ENCODE data around the gene PXN.

The PXN gene

DNA sequence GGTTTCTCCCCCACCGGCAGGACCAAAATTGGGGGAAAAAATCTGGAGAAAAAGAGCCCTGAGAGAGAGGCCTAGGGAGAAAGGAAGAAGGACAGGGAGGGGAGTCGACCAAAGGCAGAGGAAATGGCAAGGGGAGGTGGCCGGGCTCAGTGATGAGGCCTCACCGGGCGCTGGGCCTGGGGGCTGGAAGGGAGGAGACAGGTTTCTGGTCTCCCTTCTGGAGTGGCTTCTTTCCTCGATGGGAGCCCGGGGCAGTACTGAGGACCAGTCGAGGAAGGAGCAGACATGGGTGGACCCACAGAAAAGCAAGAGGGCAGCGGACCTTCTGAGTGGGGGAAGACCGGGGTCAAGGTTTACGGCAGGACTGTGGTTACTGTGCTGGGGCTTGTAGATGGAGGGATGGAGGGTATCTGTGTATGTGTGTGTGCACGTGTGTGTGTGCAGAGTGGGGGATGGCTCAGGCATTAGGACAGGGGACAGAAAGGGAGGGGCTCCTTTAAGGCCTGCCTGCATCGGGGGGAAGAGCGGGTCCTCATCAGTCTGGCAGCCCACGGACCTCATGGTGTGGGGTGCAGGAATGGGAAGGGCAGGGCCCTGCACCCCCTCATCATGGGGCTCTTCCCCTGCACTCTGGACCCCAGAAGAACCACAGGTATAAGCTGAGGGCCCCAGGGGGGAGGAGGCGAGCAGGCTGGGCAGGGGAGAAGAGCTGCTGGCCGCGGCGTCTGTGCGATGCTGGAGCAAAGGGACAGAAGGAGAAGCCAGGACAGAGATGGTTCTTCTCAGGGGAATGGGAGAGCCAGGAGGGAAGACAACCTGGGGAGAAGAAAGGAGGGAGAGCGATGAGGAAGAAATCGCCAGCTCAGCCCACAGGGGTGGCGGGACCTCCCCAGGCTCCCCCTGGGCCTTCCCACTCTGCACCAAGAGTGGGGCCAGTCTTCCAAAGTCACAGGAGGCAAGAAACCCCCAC, 49.5 kb downstream of the PXN start:
- TF ChIP-seq SNAI2 (CRISPR knock-in tag; IDR thresholded peaks at IDR 0.05), result no peak
- ATAC-seq, result no peak; the same call in 2 of the 3 replicates

DNA sequence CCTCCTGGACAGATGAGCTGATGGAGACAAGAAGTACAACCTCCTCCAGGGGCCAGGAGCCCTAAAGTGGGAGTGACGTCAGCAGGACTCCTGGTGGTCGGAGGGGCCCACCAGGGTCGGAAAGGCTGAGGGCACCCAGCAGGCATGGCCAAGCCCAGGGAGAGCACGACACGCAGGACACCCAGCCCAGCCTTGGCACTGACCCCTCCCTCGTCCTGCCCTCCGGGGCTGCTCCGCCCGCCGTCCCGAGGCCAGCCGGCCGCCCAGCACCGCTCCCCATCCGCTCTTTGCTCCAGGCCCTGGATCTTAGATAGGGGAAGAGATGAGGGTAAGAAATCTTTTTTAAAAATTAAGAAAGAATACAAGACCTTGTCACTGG, 50.2 kb downstream of the PXN start:
- ATAC-seq, result no peak
- TF ChIP-seq ZNF565 (CRISPR knock-in tag; conservative IDR thresholded peaks at IDR 0.05; ENCODE audit: low read depth) (no peak), ZNF8 (CRISPR knock-in tag; IDR thresholded peaks at IDR 0.05) (no peak), GLIS3 (CRISPR knock-in tag; IDR thresholded peaks at IDR 0.05) (no peak), ISL1 (CRISPR knock-in tag; IDR thresholded peaks at IDR 0.05) (no peak), OSR1 (CRISPR knock-in tag; IDR thresholded peaks at IDR 0.05) (no peak), SNAI2 (CRISPR knock-in tag; IDR thresholded peaks at IDR 0.05) (no peak), ZNF70 (CRISPR knock-in tag; IDR thresholded peaks at IDR 0.05) (no peak), CSDC2 (CRISPR knock-in tag; IDR thresholded peaks at IDR 0.05) (no peak), BACH2 (CRISPR knock-in tag; IDR thresholded peaks at IDR 0.05; ENCODE audit: borderline replicate concordance) (no peak), TOX (CRISPR knock-in tag; IDR thresholded peaks at IDR 0.05; ENCODE audit: borderline replicate concordance) (no peak), ZFP3 (CRISPR knock-in tag; IDR thresholded peaks at IDR 0.05) (no peak), RARB (CRISPR knock-in tag; IDR thresholded peaks at IDR 0.05) (no peak), PATZ1 (CRISPR knock-in tag; IDR thresholded peaks at IDR 0.05; ENCODE audit: borderline replicate concordance) (no peak), ZFP30 (CRISPR knock-in tag; IDR thresholded peaks at IDR 0.05) (no peak), TCF4 (CRISPR knock-in tag; IDR thresholded peaks at IDR 0.05; ENCODE audit: borderline replicate concordance) (no peak), ARNTL (CRISPR knock-in tag; IDR thresholded peaks at IDR 0.05; ENCODE audit: borderline replicate concordance, low read depth) (no peak)
- TF ChIP-seq, protein P1, sequence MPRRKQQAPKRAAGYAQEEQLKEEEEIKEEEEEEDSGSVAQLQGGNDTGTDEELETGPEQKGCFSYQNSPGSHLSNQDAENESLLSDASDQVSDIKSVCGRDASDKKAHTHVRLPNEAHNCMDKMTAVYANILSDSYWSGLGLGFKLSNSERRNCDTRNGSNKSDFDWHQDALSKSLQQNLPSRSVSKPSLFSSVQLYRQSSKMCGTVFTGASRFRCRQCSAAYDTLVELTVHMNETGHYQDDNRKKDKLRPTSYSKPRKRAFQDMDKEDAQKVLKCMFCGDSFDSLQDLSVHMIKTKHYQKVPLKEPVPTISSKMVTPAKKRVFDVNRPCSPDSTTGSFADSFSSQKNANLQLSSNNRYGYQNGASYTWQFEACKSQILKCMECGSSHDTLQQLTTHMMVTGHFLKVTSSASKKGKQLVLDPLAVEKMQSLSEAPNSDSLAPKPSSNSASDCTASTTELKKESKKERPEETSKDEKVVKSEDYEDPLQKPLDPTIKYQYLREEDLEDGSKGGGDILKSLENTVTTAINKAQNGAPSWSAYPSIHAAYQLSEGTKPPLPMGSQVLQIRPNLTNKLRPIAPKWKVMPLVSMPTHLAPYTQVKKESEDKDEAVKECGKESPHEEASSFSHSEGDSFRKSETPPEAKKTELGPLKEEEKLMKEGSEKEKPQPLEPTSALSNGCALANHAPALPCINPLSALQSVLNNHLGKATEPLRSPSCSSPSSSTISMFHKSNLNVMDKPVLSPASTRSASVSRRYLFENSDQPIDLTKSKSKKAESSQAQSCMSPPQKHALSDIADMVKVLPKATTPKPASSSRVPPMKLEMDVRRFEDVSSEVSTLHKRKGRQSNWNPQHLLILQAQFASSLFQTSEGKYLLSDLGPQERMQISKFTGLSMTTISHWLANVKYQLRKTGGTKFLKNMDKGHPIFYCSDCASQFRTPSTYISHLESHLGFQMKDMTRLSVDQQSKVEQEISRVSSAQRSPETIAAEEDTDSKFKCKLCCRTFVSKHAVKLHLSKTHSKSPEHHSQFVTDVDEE (CRISPR knock-in tag; IDR thresholded peaks at IDR 0.05), result no peak
- TF ChIP-seq, protein P2, sequence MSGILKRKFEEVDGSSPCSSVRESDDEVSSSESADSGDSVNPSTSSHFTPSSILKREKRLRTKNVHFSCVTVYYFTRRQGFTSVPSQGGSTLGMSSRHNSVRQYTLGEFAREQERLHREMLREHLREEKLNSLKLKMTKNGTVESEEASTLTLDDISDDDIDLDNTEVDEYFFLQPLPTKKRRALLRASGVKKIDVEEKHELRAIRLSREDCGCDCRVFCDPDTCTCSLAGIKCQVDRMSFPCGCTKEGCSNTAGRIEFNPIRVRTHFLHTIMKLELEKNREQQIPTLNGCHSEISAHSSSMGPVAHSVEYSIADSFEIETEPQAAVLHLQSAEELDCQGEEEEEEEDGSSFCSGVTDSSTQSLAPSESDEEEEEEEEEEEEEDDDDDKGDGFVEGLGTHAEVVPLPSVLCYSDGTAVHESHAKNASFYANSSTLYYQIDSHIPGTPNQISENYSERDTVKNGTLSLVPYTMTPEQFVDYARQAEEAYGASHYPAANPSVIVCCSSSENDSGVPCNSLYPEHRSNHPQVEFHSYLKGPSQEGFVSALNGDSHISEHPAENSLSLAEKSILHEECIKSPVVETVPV (CRISPR knock-in tag; IDR thresholded peaks at IDR 0.05), result no peak
- TF ChIP-seq, protein P3, sequence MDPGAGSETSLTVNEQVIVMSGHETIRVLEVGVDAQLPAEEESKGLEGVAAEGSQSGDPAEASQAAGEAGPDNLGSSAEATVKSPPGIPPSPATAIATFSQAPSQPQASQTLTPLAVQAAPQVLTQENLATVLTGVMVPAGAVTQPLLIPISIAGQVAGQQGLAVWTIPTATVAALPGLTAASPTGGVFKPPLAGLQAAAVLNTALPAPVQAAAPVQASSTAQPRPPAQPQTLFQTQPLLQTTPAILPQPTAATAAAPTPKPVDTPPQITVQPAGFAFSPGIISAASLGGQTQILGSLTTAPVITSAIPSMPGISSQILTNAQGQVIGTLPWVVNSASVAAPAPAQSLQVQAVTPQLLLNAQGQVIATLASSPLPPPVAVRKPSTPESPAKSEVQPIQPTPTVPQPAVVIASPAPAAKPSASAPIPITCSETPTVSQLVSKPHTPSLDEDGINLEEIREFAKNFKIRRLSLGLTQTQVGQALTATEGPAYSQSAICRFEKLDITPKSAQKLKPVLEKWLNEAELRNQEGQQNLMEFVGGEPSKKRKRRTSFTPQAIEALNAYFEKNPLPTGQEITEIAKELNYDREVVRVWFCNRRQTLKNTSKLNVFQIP (CRISPR knock-in tag; IDR thresholded peaks at IDR 0.05; ENCODE audit: borderline replicate concordance, low read depth), result no peak
- TF ChIP-seq, protein P4, sequence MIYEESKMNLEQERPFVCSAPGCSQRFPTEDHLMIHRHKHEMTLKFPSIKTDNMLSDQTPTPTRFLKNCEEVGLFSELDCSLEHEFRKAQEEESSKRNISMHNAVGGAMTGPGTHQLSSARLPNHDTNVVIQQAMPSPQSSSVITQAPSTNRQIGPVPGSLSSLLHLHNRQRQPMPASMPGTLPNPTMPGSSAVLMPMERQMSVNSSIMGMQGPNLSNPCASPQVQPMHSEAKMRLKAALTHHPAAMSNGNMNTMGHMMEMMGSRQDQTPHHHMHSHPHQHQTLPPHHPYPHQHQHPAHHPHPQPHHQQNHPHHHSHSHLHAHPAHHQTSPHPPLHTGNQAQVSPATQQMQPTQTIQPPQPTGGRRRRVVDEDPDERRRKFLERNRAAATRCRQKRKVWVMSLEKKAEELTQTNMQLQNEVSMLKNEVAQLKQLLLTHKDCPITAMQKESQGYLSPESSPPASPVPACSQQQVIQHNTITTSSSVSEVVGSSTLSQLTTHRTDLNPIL (CRISPR knock-in tag; IDR thresholded peaks at IDR 0.05; ENCODE audit: low read depth), result no peak

All from SK-N-SH treated with all-trans-retinoic acid at 6 μM for 48 hours (cell line).